ENCODE data around the gene MTM1. TPM values are rescaled to one million over a fixed set of nuclear protein-coding genes. Genes with fewer than 3 reads are reported as not detected.
A peak's percentile ranks its signal among the peaks of the same experiment; 100 is the strongest.

Gene MTM1
- total RNA-seq, 3 donors from 2014 or later (not counting 1 experiment from before 2014, with no cell fraction given), result 4.8 to 16.6 (median 6.1) TPM

- H3K36me3 ChIP-seq (ENCODE audit: control insufficient read depth, insufficient read depth, low read length), result no peaks in the 10 kb centered on the region
- H3K4me1 ChIP-seq (ENCODE audit: control insufficient read depth, insufficient read depth, low read length), result peaks cover 55% of the 10 kb centered on the region
Observed at GRCh38 chrX:150692296-150692695, 123.9 kb downstream of the MTM1 start.

GRCh38 chrX:150692831-150693724 is 124.7 kb downstream of the MTM1 start, which contains the start of gene MTMR1:
Gene MTMR1 (plus strand): TSS chrX:150693396. CDS start chrX:150693531, 135 bp downstream.
- H3K36me3 ChIP-seq (ENCODE audit: control insufficient read depth, insufficient read depth, low read length), result no peaks in the 10 kb centered on the region
- H3K27me3 ChIP-seq (ENCODE audit: control insufficient read depth, insufficient read depth, low read length), result no peaks in the 10 kb centered on the region
- no peak for TF ChIP-seq CTCF (IDR thresholded peaks at IDR 0.05)
- peak within 1 kb of the TSS; percentile 86 to 91 for H3K27ac Mint-ChIP-seq
- no peaks in the 10 kb centered on the region for H3K9me3 ChIP-seq (ENCODE audit: control insufficient read depth, insufficient read depth, low read length)
- H3K9me3 Mint-ChIP-seq, result no peaks in the 10 kb centered on the region
- WGBS (ENCODE audit: insufficient coverage), result 0% methylated on average over 81 of the region's 92 CpGs
- ATAC-seq (peak; percentile 56 to 85 (median 77)), DNase-seq (peak; percentile 39 to 76)
- peaks cover 62% of the 10 kb centered on the region for H3K4me1 ChIP-seq (ENCODE audit: control insufficient read depth, insufficient read depth, low read length)
- peak within 1 kb of the TSS; percentile 94 for H3K4me3 Mint-ChIP-seq
- no peaks in the 10 kb centered on the region for H3K36me3 Mint-ChIP-seq
- peak within 1 kb of the TSS; percentile 89 for H3K27ac ChIP-seq (ENCODE audit: low read length)
- intact Hi-C loops (cut with micrococcal nuclease), result loop anchor here (10.0 kb wide), 1 partner anchor 1188 kb away; the partner anchor contains the start of gene IDS
- H3K4me1 Mint-ChIP-seq, result peaks cover 42 to 46% of the 10 kb centered on the region in 2 donors
- no peaks in the 10 kb centered on the region for H3K27me3 Mint-ChIP-seq (ENCODE audit: low read depth in 2 of 2)
- H3K4me3 ChIP-seq (ENCODE audit: low read length), result peak within 1 kb of the TSS; percentile 75

More at GRCh38 chrX:150692296-150692695, 123.9 kb downstream of the MTM1 start:
- intact Hi-C loops (cut with micrococcal nuclease), result loop anchor here (10.0 kb wide), 1 partner anchor 1187 kb away; the partner anchor contains the start of gene IDS
- Mint-ChIP-seq H3K36me3 (no peaks in the 10 kb centered on the region), H3K4me3 (peak overlapping the region; percentile 82), H3K4me1 (peaks cover 40 to 41% of the 10 kb centered on the region in 2 donors), H3K27ac (peak overlapping the region; percentile 82 to 86), H3K27me3 (ENCODE audit: low read depth in 2 of 2) (no peaks in the 10 kb centered on the region), H3K9me3 (no peaks in the 10 kb centered on the region)
- DNase-seq (peak in 1 of 2 donors; percentile 34), ATAC-seq (no peak)
- no peak for TF ChIP-seq CTCF (IDR thresholded peaks at IDR 0.05)
- Histone ChIP-seq H3K27ac (ENCODE audit: low read length) (peak overlapping the region; percentile 85), H3K27me3 (ENCODE audit: control insufficient read depth, insufficient read depth, low read length) (no peaks in the 10 kb centered on the region), H3K4me3 (ENCODE audit: low read length) (peak overlapping the region; percentile 75), H3K9me3 (ENCODE audit: control insufficient read depth, insufficient read depth, low read length) (no peaks in the 10 kb centered on the region)
- 0% methylated on average over 1 of the region's 5 CpGs for WGBS (ENCODE audit: insufficient coverage)

GRCh38 chrX:150693725-150694574 is 125.5 kb downstream of the MTM1 start:
- no peaks in the 10 kb centered on the region for H3K9me3 Mint-ChIP-seq
- peak overlapping the region; percentile 48 for H3K4me3 ChIP-seq (ENCODE audit: low read length)
- peaks cover 42 to 46% of the 10 kb centered on the region in 2 donors for H3K4me1 Mint-ChIP-seq
- peak; percentile 48 to 76 for DNase-seq
- no peaks in the 10 kb centered on the region for H3K27me3 Mint-ChIP-seq (ENCODE audit: low read depth in 2 of 2)
- H3K36me3 ChIP-seq (ENCODE audit: control insufficient read depth, insufficient read depth, low read length), result no peaks in the 10 kb centered on the region
- intact Hi-C loops (cut with micrococcal nuclease), result loop anchor here (10.0 kb wide), 1 partner anchor 1189 kb away; the partner anchor contains the start of gene IDS
- no peaks in the 10 kb centered on the region for H3K9me3 ChIP-seq (ENCODE audit: control insufficient read depth, insufficient read depth, low read length)
- H3K36me3 Mint-ChIP-seq, result no peaks in the 10 kb centered on the region
- no peaks in the 10 kb centered on the region for H3K27me3 ChIP-seq (ENCODE audit: control insufficient read depth, insufficient read depth, low read length)
- H3K4me1 ChIP-seq (ENCODE audit: control insufficient read depth, insufficient read depth, low read length), result peaks cover 64% of the 10 kb centered on the region
- ATAC-seq, result peak; percentile 44 to 75 (median 66)
- no peak for TF ChIP-seq CTCF (IDR thresholded peaks at IDR 0.05)
- WGBS (ENCODE audit: insufficient coverage), result under 1% methylated on average over 41 of the region's 42 CpGs
- peak overlapping the region; percentile 94 for H3K4me3 Mint-ChIP-seq
- peak overlapping the region; percentile 81 to 91 for H3K27ac Mint-ChIP-seq
- peak overlapping the region; percentile 89 for H3K27ac ChIP-seq (ENCODE audit: low read length)
